H1 (cell line): ENCODE results near the gene SLC6A6. TPM values are rescaled to one million over a fixed set of nuclear protein-coding genes. Genes with fewer than 3 reads are reported as not detected.

Experiments
- CTCF ChIA-PET: fragments of 300-600 bp; sonication (Branson Sonifier 250); formaldehyde crosslinking; loops from one replicate; lab custom pipeline; 2021; ENCODE audit not compliant: partially characterized antibody; lab: Charles Lee
- POLR2A ChIA-PET: fragments of 300-600 bp; sonication (Branson Sonifier 250); formaldehyde crosslinking; loops from one replicate; lab custom pipeline; 2021; ENCODE audit warnings: inconsistent platforms; ENCODE audit not compliant: partially characterized antibody; lab: Charles Lee
- DNase-seq, 2 experiments: peaks; one replicate each; pipeline versions ENCODE4 v3.0.0 to v3.0.0-alpha.2; 2010 to 2022; ENCODE audit warnings: low spot score in 2 of 2, low read depth in 1 of 2, mixed read lengths in 1 of 2
- FAIRE-seq: peaks from 2 replicates; lab custom pipeline; 2011; peaks lifted over from hg19 to GRCh38; lab: Jason Lieb, UNC
- H2AFZ ChIP-seq: 2 replicates; pipeline ENCODE4 v1.8.1; 2012; ENCODE audit warnings: low read length, inconsistent platforms
- H2AK5ac ChIP-seq: 2 replicates; pipeline ENCODE4 v1.6.1; 2013; ENCODE audit warnings: low read depth, low read length
- H2BK120ac ChIP-seq: replicated peaks from 2 replicates; pipeline ENCODE3; 2013; ENCODE audit warnings: low read depth, low read length, inconsistent platforms
- H2BK12ac ChIP-seq: 2 replicates; pipeline ENCODE4 v1.6.1; 2013; ENCODE audit warnings: low read depth, low read length
- H2BK15ac ChIP-seq: 2 replicates; pipeline ENCODE4 v1.6.1; 2013; ENCODE audit warnings: low read length
- H2BK20ac ChIP-seq: 2 replicates; pipeline ENCODE4 v1.6.1; 2013; ENCODE audit warnings: low read length
- H2BK5ac ChIP-seq: 2 replicates; pipeline ENCODE4 v1.6.1; 2013; ENCODE audit warnings: low read depth, low read length
- H3K14ac ChIP-seq: 2 replicates; pipeline ENCODE4 v1.6.1; 2013; ENCODE audit warnings: inconsistent platforms; ENCODE audit not compliant: insufficient read length
- H3K18ac ChIP-seq: 2 replicates; pipeline ENCODE4 v1.6.1; 2013; ENCODE audit warnings: low read length; ENCODE audit errors: extremely low read depth
- H3K23ac ChIP-seq: 2 replicates; pipeline ENCODE4 v1.6.1; 2013; ENCODE audit warnings: inconsistent platforms; ENCODE audit not compliant: insufficient read length
- H3K23me2 ChIP-seq: 2 replicates; pipeline ENCODE4 v1.6.1; 2013; ENCODE audit warnings: low read depth, low read length
- H3K27ac ChIP-seq: 2 replicates; pipeline ENCODE4 v1.6.1; 2011; ENCODE audit warnings: low read depth, low read length, inconsistent platforms
- H3K27me3 ChIP-seq, 4 experiments: replicated peaks in 1 of 4; 1 replicate in 1 of 4; 2 replicates in 3 of 4; pipeline versions ENCODE4 v1.6.1 to v1.8.1; 2011 to 2013; ENCODE audit warnings: low read length in 3 of 4, mild to moderate bottlenecking in 3 of 4, inconsistent platforms in 2 of 4, mixed read lengths in 2 of 4, moderate library complexity in 1 of 4; ENCODE audit not compliant: control insufficient read depth in 3 of 4, insufficient read depth in 3 of 4; ENCODE audit errors: extremely low read depth in 1 of 4
- H3K36me3 ChIP-seq, 4 experiments: 2 replicates each; pipeline versions ENCODE4 v1.6.1 to v1.8.1; 2011 to 2013; ENCODE audit warnings: mild to moderate bottlenecking in 4 of 4, low read length in 3 of 4, moderate library complexity in 2 of 4, control low read depth in 1 of 4, inconsistent platforms in 1 of 4; ENCODE audit not compliant: insufficient read depth in 4 of 4, control insufficient read depth in 2 of 4
- H3K4ac ChIP-seq: replicated peaks from 2 replicates; pipeline ENCODE3; 2013; ENCODE audit warnings: low read length, low read depth, mixed read lengths, inconsistent platforms; ENCODE audit not compliant: insufficient read length
- H3K4me1 ChIP-seq, 4 experiments: replicated peaks in 1 of 4; 1 replicate in 1 of 4; 2 replicates in 3 of 4; pipeline versions ENCODE4 v1.6.1 to v1.8.1; 2011 to 2013; ENCODE audit warnings: low read length in 3 of 4, inconsistent platforms in 2 of 4, mixed read lengths in 1 of 4; ENCODE audit not compliant: insufficient read depth in 4 of 4, control insufficient read depth in 3 of 4
- H3K4me2 ChIP-seq, 2 experiments: 2 replicates each; pipeline versions ENCODE4 v1.6.1 to v1.8.1; 2011 to 2013; ENCODE audit warnings: low read depth in 2 of 2, low read length in 2 of 2, control low read depth in 1 of 2, inconsistent platforms in 1 of 2, mild to moderate bottlenecking in 1 of 2; ENCODE audit not compliant: insufficient read depth in 1 of 2
- H3K4me3 ChIP-seq, 4 experiments: fragments of 200-600, 300-600 bp in 1 of 4; sonication (generic), shearing (Covaris generic), sonication (Bioruptor Twin) in 1 of 4; 2 replicates each; pipeline versions ENCODE4 v1.5.1 to v1.8.1; 2011 to 2016; ENCODE audit warnings: low read length in 4 of 4, low read depth in 3 of 4, control low read depth in 2 of 4, inconsistent platforms in 2 of 4, mild to moderate bottlenecking in 2 of 4, mixed read lengths in 1 of 4, moderate library complexity in 1 of 4; ENCODE audit not compliant: insufficient read depth in 2 of 4; ENCODE audit errors: extremely low read depth in 1 of 4
- H3K56ac ChIP-seq: replicated peaks from 2 replicates; pipeline ENCODE3; 2013; ENCODE audit warnings: low read depth, mild to moderate bottlenecking, mixed read lengths, low read length, inconsistent platforms; ENCODE audit not compliant: insufficient read length
- H3K79me1 ChIP-seq: 2 replicates; pipeline ENCODE4 v1.6.1; 2013; ENCODE audit warnings: low read depth, low read length, control low read depth
- H3K79me2 ChIP-seq, 2 experiments: 2 replicates each; pipeline versions ENCODE4 v1.6.1 to v1.8.1; 2012 to 2013; ENCODE audit warnings: low read length in 2 of 2, mild to moderate bottlenecking in 2 of 2, inconsistent platforms in 1 of 2; ENCODE audit not compliant: insufficient read depth in 2 of 2, control insufficient read depth in 1 of 2
- H3K9ac ChIP-seq, 4 experiments: replicated peaks in 1 of 4; 1 replicate in 1 of 4; 2 replicates in 3 of 4; pipeline versions ENCODE4 v1.6.1 to v1.8.1; 2011 to 2013; ENCODE audit warnings: low read depth in 3 of 4, low read length in 3 of 4, control low read depth in 2 of 4, mild to moderate bottlenecking in 2 of 4, moderate library complexity in 2 of 4, inconsistent platforms in 1 of 4; ENCODE audit errors: extremely low read depth in 1 of 4
- H3K9me3 ChIP-seq, 2 experiments: 2 replicates each; pipeline versions ENCODE4 v1.6.1 to v1.8.1; 2012 to 2013; ENCODE audit warnings: mild to moderate bottlenecking in 2 of 2, moderate library complexity in 2 of 2, control low read depth in 1 of 2, inconsistent platforms in 1 of 2, low read depth in 1 of 2, low read length in 1 of 2, mixed read lengths in 1 of 2; ENCODE audit not compliant: insufficient read depth in 2 of 2
- H4K20me1 ChIP-seq, 2 experiments: replicated peaks in 1 of 2; 2 replicates each; pipeline versions ENCODE3 to v1.8.1; 2011 to 2013; ENCODE audit warnings: inconsistent platforms in 2 of 2, low read length in 2 of 2, mild to moderate bottlenecking in 1 of 2; ENCODE audit not compliant: insufficient read depth in 2 of 2, control insufficient read depth in 1 of 2
- H4K5ac ChIP-seq: 2 replicates; pipeline ENCODE4 v1.6.1; 2013; ENCODE audit warnings: low read length, low read depth, mixed read lengths, inconsistent platforms; ENCODE audit not compliant: insufficient read length
- H4K8ac ChIP-seq: 2 replicates; pipeline ENCODE4 v1.8.0; 2013; ENCODE audit warnings: mild to moderate bottlenecking, moderate library complexity, low read length, inconsistent platforms; ENCODE audit not compliant: insufficient read depth; ENCODE audit errors: extremely low read depth
- H4K91ac ChIP-seq: replicated peaks from 2 replicates; pipeline ENCODE3; 2013; ENCODE audit warnings: low read length, mixed read lengths, inconsistent platforms; ENCODE audit not compliant: insufficient read length
- HDAC2 ChIP-seq, 2 experiments: fragments of 300-600 bp in 1 of 2; sonication (generic) in 1 of 2; IDR thresholded peaks; 2 replicates each; pipeline ENCODE4 v1.6.1; 2011 to 2012; ENCODE audit warnings: low read depth in 2 of 2, low read length in 2 of 2, mild to moderate bottlenecking in 2 of 2, moderate library complexity in 2 of 2, borderline replicate concordance in 1 of 2, inconsistent platforms in 1 of 2
- JUND ChIP-seq: IDR thresholded peaks from 2 replicates; pipeline ENCODE4 v1.6.1; 2011; ENCODE audit warnings: mild to moderate bottlenecking, improper control_type of control experiment, low read length
- KDM1A ChIP-seq: fragments of 200-600, 300-600 bp; sonication (generic); IDR thresholded peaks from 2 replicates; pipeline ENCODE4 v1.7.1; 2016; ENCODE audit warnings: mild to moderate bottlenecking, low read length, borderline replicate concordance
- RNF2 ChIP-seq: fragments of 200-900, 300-1000 bp; sonication (generic); IDR thresholded peaks from 2 replicates; pipeline ENCODE4 v1.7.1; 2016; ENCODE audit warnings: borderline replicate concordance, low read depth, mild to moderate bottlenecking, antibody characterized with exemption, low read length; ENCODE audit not compliant: poor library complexity, severe bottlenecking; ENCODE audit errors: missing control alignments
- TAF1 ChIP-seq: IDR thresholded peaks from 2 replicates; pipeline ENCODE4 v1.6.1; 2011; ENCODE audit warnings: mild to moderate bottlenecking, low read depth, low read length
- WGBS, 2 experiments: shearing (Covaris generic) in 1 of 2; methylation state at CpG; one replicate each; pipeline versions ENCODE4 v1.1.6 to v1.1.7; 2013 to 2015; ENCODE audit warnings: low lambda C conversion rate in 2 of 2, mixed read lengths in 2 of 2, inconsistent platforms in 1 of 2, low coverage in 1 of 2, missing lambda C conversion rate in 1 of 2; ENCODE audit not compliant: insufficient replicate concordance in 2 of 2, insufficient coverage in 1 of 2, insufficient read length in 1 of 2; ENCODE audit errors: extremely low coverage in 1 of 2, missing lambda C conversion rate in 1 of 2; 5-methylcytosine and 5-hydroxymethylcytosine counted together
- polyA plus RNA-seq, 7 experiments: library from polyadenylated mRNA; depleted of rRNA in 3 of 7; stranded (reverse) in 5 of 7; unstranded in 2 of 7; fragments of >200 nt in 5 of 7; fragments of 200-250 nt in 2 of 7; gene quantifications; 1 replicate in 5 of 7; 2 replicates in 1 of 7; 4 replicates in 1 of 7; pipeline versions ENCODE4 v1.2.1 to v1.2.3, GENCODE V29; 2011 to 2013; ENCODE audit warnings: missing spikeins in 2 of 7, mixed read lengths in 2 of 7
- total RNA-seq: library from RNA; stranded (reverse); fragmentation: NEBNext Ultra II Directional; extraction: Animal tissue kit (Norgen Biotek cat#: 25700); gene quantifications from 2 replicates; pipeline ENCODE4 v1.2.1, GENCODE V29; 2021

Gene SLC6A6
- total and polyA plus RNA-seq, 2 of the 8 experiments (the other 6 are each of a cell fraction or from before 2014, with no cell fraction given), result 66.2 to 144 TPM

DNA sequence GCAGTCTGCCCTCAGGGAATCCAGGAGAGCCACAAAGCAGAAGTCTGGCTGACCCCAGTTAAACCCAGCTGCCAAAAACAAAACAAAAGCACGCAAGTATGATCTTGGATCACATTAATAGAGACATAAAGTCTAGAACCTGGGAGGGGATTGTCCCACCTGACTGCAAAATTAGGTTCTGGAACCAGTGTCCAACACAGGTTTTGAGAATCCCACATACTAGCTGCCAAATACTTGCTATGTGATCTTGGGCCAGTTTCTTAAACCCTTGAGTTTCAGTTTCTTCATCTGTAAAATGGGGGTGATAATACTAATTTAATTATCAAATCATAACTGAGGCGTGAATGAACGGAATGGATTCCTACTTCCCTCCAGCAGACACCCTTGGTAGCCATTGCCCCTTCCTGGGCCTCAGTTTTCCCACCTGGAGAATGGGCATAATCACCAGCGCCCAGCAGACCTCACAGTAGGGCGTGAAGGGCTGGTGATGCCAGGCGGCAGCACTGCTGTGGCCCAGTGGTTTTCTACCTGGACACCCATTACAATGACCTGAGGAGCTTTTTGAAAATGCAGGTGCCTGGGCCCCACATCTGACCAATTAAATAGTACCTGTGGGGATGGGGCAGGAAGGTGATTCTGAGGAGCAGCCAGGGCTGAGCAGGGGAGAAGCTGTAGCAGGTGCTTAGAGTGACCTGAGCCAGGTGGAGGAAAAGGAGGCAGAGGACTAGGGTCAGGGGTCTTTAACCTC lies 105.5 kb downstream of the SLC6A6 start:
- Histone ChIP-seq H2BK20ac (no peak overlapping the region), H2BK15ac (no peak overlapping the region), H3K36me3 (no peaks in the 10 kb centered on the region), H3K4ac (no peak overlapping the region), H3K9ac (no peak overlapping the region), H4K8ac (0 out of 2 replicates have a peak overlapping the region, but pooled peaks have one; percentile 36), H3K4me3 (no peak overlapping the region), H2BK120ac (no peak overlapping the region), H3K79me2 (no peaks in the 10 kb centered on the region), H3K18ac (no peak overlapping the region), H4K20me1 (no peaks in the 10 kb centered on the region), H3K23ac (no peak overlapping the region), H3K79me1 (no peaks in the 10 kb centered on the region), H2AFZ (no peak overlapping the region), H3K4me2 (no peak overlapping the region), H4K91ac (no peak overlapping the region), H3K9me3 (peaks cover 3 to 5% of the 10 kb centered on the region in 2 experiments; a peak in 3 of 4 replicates), H3K27ac (no peak overlapping the region), H2BK12ac (no peak overlapping the region), H2BK5ac (no peak overlapping the region), H2AK5ac (no peak overlapping the region), H3K27me3 (no peaks in the 10 kb centered on the region), H3K14ac (no peak overlapping the region), H3K56ac (no peak overlapping the region), H4K5ac (no peak overlapping the region), H3K4me1 (peaks cover 0 to 6% (median 4%) of the 10 kb centered on the region in 4 experiments; a peak in 4 of 7 replicates), H3K23me2 (no peaks in the 10 kb centered on the region)
- ChIA-PET POLR2A (interaction anchor here (0.8 to 1.7 kb wide), 5 partner anchors 12 to 41 kb away, joined by 3 to 7 read pairs (median 3); no protein-coding TSS in a partner anchor), CTCF (interaction anchor here (0.6 to 11.6 kb wide), 39 partner anchors 9 to 419 kb away, joined by 3 to 280 read pairs (median 5); partner anchors contain the start of gene GRIP2)
- WGBS, 2 experiments, result 86% methylated on average over 6 of the region's 6 CpGs; no CpG with 5 or more reads in 1 of the 2 experiments
- DNase-seq, result no peak
- no peak for FAIRE-seq
- TF ChIP-seq JUND (no peak), KDM1A (peak; percentile 69; the same call in 1 of the 2 replicates), HDAC2 (IDR thresholded peaks at IDR 0.05; ENCODE audit: borderline replicate concordance in 1 of 2, low read depth in 2 of 2, low read length in 2 of 2) (0 out of 4 replicates have a peak, but pooled peaks of 1 of the 2 experiments have one; percentile 47), TAF1 (no peak), RNF2 (no peak)
- TF ChIP-seq, all 59 proteins: peak for 2
